HL-60/S4 treated with phorbol 12-myristate 13-acetate at 8.2 ng/mL for 4 days and 3 days (cell line): ENCODE results near the gene FLOT1.

Source experiments
- in situ Hi-C: fragments of 300-500 bp; cut with MboI; formaldehyde crosslinking; loops from 2 replicates; pipeline ENCODE4 v1.15.0; 2022; ENCODE audit warnings: low sequenced_read_pairs

The FLOT1 gene

GRCh38 chr6:30705620-30706019 is 36.9 kb downstream of the FLOT1 start:
- in situ Hi-C loops, result no loop called here

DNA sequence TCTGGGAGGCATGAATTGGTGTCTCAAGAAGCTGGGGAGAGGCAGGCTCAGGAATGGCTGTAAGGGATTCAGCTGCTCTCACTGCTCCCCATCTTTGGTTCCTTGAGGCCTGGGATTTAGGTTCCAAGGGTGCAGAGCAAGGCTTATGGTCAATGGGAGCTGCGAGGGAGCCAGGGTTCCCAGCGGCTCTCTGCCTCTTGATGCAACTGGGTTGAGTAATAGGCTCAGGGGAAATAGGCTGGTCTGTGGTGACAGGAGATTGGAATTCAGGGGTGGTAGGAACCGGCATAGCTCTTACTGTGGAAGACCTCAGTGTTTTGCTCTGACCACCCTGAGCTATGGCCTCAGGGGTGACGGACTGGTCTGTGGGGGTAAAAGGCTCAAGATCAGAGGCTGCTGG is 38.7 kb downstream of the FLOT1 start:
- in situ Hi-C loops, result no loop called here

DNA sequence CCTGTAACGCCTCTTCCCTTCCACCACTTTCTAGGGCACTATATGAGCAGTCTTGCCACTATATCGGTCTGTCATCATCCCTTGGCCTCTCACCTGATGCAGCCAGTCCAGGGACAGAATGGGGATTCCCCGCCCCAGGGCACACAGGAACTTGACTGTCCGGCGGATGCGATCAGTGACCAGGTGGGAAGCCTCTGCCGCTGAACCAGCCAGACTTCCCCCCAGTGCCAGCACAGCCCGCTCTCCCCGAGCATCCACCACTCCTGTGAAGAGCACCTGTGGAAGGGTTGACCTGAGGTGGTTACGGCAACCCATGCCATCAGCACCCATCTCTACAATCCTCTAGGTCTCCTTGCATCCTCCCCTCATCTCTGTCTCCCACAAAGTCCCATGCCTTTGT is 39.5 kb downstream of the FLOT1 start:
- in situ Hi-C loops, result no loop called here

- in situ Hi-C loops, result no loop called here
Measured at GRCh38 chr6:30700340-30700739, 42.1 kb downstream of the FLOT1 start.

DNA sequence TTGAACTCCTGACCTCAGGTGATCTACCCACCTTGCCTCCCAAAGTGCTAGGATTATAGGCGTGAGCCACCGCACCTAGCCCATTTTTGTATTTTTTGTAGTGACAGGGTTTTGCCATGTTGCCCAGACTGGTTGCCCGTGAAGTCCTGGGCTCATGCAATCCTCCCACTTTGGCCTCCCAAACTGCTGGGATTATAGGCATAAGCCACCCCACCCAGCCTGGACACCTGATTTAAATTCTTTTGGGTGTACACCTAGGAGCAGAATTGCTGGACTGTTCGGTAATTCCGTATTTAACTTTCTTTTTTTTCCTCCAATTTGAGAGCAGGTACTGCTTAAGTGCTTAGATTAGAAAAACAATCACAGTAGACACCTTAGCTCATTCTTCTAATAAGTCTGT is 46.1 kb downstream of the FLOT1 start:
- in situ Hi-C loops, result no loop called here

DNA sequence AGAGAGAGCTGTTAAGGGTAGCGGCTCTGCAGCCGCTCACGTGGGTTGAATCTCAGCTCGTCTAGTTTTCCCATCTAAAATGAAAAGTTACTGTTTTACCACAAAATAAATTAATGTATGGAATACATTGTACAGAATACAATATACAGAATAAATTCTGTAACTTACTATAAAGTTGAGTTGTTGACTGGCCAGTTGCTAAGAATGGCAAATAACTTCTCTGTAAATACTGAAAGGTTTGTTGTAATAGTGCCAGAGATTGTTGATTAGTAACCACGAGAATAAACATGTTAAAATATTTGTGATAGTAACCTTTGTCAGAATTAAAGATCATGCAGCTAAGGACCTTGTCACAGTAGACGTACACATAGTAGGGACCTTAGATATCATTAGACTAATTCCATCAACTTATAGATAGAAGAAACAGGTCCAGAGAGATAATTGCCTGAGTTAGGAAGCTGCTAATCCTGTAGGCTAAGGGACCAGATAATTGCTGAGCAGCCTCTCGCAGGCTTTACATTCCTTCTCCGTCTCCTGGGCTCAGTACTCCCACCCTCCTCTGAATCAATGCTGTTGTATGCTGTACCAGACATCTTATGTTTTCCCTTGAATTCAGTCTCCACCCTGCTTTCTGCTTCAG is 51.2 kb downstream of the FLOT1 start:
- in situ Hi-C loops, result no loop called here

GRCh38 chr6:30690403-30691207 is 51.9 kb downstream of the FLOT1 start, which contains the start of gene NRM:
TSS of gene NRM (minus strand) at chr6:30690984. CDS start at chr6:30690974, 10 bp downstream.
- in situ Hi-C loops, result no loop called here

DNA sequence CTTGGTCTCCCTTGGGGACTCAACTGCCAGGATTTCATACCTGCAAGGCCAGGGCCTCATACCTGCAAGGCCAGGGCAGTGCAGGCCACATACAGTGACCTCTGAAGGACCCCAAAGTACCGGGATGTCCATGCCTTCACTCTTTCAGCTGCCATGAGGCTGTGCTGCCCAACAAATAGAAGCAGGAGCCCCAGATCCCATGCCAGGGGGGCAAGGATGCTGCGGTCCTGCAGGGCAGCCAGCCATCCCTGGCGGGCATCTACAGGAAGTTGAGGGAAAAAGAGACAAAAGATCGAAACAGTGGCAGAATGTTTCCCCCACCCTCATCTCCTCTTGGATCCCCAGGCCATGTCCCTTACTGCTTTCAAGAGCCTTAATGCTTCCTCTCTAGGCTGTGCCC is 52.5 kb downstream of the FLOT1 start:
- in situ Hi-C loops, result no loop called here

DNA sequence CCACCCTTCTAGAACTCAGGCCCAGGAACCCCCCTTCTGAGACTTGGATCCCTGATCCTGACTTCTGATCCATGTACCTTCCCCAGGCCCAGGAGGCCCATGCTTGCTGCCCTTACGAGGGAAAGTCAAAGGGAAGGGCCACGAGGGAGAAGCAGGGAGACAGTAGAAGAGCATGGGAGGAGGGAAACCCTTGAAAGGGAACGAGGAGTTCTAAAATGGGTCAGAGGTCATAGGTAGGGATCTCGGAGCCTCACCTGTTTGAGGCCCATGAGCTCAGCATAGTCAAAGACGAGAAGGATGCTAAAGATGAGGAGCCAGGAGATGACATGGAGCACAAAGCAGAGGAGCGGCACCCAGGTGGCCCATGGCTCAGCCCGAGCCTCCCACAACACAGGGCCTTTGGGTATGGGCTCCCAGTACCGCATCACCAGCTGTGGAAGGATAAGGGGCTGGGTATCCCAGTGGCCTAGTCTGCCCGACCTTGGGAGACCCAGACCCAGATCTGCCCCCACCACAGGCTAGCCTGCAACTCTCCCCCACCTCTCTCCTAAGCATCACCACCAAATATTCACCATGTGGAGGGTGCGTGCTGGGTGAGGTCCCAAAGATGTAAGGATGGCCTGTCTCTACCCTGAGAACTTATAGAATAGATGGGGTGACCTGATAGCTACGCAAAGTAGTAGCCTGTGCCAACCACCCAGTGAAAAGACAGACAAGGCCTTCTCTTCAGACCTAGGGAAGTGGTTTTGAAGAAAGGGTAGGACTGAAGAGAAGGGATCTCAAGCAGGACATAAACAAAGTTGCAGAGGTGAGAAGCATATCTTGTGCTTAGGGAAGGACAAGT is 53.2 kb downstream of the FLOT1 start:
- in situ Hi-C loops, result no loop called here

DNA sequence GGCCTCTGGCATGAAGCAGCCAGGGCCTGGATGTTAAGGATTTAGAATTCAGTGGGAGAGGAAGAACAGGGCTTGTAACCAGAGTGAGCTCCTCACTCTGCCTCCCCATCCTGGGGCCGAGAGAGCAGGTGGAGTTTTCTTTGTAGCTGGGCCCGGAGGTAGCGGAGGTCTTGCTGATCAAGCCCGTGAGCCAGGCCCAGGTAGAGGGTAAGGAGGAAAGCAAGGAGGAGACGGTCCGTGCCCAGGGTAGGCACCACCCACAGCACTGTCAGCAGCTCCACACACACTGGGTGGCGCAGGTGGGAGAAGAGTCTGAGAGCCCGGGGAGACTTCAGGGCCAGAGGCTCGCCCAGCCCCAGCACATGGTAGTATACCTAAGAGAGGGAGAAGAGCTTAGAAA is 53.9 kb downstream of the FLOT1 start:
- in situ Hi-C loops, result no loop called here

- in situ Hi-C loops, result no loop called here
Measured at GRCh38 chr6:30687659-30688431, 54.6 kb downstream of the FLOT1 start.

- in situ Hi-C loops, result no loop called here
Measured at GRCh38 chr6:30686908-30687658, 55.4 kb downstream of the FLOT1 start.

DNA sequence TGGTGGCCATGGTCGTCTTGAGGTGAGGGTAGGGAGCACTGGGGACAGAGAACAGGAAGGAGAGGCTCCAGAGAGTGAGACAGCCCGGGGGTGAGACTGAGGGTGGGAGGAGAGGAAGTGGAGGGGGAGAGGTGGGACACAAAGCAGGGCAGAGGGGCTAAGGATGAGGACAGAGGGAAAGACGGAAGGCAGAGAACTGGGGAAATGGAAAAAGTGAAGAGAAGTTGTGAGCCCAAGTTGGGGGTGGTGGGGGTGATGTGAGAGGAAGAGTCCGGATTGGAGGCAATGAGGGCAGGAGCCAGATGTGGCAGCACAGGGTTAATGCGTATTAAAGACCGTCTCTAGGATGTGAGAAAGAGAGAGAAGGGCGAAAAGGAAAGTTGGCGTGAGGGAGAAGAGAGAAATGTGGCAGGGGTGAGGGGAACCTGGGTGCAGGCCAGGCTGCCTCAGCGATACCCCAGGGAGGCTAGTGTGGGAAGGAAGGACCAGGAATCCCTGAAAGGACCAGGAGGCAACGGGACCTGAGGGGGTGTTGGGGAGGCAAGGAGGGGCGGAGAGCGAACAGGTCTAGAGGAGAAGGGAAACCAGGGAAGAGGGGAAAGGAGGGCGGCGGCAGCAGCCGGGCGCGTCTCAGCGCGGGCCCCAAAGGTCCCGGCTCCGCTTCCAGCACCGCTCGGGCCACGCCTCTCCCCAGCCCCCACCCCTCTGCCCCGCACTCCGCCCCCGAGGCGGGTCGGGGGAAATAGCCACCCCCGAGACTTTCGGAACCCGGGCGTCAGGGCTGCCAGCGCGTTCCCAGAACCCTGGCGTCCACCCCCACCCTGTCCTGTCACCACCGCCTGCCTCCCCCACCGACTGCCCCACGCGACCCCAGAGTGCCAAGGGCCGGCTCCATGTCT is 56.2 kb downstream of the FLOT1 start, which contains the start of gene PPP1R18:
TSS of gene PPP1R18 (minus strand) at position 637 of the 899 bp plus-strand sequence. CDS start at position 10, 627 bp downstream.
- in situ Hi-C loops, result no loop called here

GRCh38 chr6:30685157-30686008 is 57.1 kb downstream of the FLOT1 start:
- in situ Hi-C loops, result no loop called here

DNA sequence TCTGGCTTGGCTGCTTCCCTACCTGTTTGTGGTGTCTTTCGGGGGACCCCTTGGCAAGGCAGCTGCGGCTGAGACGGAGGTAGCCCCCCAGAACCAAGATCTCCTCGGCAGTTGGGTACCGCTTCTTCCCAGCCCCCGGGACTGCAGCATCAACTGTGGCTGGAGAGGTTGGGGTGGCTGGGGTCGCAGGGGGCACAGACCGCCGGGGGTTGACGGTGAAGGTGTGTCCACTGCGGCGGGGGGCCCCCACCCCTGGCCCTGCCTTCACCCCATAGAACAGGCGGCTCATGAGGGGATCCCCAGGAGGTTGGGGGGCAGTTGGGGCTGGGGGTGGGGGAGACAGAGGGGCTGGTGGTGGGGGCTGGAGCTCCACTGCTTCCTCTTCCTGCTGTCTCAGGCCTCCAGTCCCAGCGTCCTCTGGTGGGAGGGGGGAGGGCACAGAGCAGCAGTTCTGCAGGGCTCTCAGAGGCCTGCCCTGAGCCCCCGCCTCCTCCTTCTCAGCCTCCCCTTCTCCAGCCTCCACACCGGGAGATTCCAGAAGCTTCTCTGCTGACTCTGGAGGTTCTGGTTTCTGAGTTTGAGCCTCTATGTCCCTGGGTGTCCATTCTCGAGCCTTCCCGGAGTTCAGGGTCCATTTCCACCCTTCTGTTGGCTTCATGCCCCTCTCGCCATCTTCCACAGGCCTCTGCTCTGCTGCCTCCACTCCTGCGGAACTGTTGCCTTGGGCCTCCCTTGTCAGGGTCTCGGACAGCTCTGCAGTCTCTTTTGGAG is 57.9 kb downstream of the FLOT1 start:
- in situ Hi-C loops, result loop anchor here (5.0 kb wide), 1 partner anchor 33 kb away; the partner anchor contains the start of gene MDC1

DNA sequence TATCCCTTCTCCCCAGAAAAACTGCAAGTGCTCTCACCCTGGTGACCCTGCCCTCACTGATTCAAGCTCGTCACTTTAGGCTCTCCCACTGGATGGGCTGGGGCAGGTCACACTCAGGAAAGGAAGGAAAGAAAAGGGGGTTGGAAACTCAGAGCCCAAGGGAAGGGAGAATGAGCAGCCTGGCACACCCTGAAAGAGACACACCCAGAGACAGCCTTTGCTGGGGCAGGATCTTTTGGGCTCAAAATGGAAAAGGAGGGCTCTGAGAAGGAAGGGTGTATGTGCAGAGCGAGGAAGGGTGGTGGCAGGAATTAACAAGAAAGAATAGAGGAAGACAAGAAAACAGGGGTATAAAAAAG is 58.5 kb downstream of the FLOT1 start:
- in situ Hi-C loops, result loop anchor here (5.0 kb wide), 1 partner anchor 33 kb away; the partner anchor contains the start of gene MDC1
